IMR-90 (cell line): ENCODE results near the gene TTF1.

Experiments used
- CHD1 ChIP-seq: IDR thresholded peaks from 2 replicates; pipeline ENCODE4 v1.6.1; 2012; ENCODE audit warnings: low read depth, low read length, improper control_type of control experiment
- MAZ ChIP-seq: IDR thresholded peaks from 2 replicates; pipeline ENCODE4 v1.6.1; 2012; ENCODE audit warnings: low read depth, mild to moderate bottlenecking, low read length, improper control_type of control experiment, moderate library complexity, borderline replicate concordance
- TF ChIP-seq, protein P1 (sequence below): conservative IDR thresholded peaks from 2 replicates; pipeline ENCODE4 v1.5.1; 2012; ENCODE audit warnings: mild to moderate bottlenecking, low read depth, low read length, improper control_type of control experiment

DNA sequence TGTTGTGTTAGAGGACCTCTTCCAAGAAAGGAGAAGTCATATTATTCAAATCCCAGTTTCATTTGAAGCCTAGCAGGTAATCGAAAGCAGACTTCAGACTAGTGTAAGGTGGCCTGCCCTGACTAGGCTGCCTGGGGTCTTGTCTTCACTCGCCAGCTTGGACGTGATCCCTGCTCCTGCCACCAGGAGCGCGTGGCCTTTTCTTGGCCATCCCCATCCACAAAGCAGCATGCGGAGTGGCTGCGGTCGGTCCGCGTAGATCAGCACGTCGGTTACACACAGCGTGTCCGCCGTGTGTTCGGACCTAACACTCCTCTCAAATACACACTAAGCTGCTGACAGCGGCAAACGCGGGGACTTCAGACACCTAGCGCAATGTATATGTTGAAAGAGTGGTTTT lies 40.7 kb upstream of the TTF1 start:
- TF ChIP-seq MAZ (no peak), CHD1 (no peak)
- TF ChIP-seq, protein P1, sequence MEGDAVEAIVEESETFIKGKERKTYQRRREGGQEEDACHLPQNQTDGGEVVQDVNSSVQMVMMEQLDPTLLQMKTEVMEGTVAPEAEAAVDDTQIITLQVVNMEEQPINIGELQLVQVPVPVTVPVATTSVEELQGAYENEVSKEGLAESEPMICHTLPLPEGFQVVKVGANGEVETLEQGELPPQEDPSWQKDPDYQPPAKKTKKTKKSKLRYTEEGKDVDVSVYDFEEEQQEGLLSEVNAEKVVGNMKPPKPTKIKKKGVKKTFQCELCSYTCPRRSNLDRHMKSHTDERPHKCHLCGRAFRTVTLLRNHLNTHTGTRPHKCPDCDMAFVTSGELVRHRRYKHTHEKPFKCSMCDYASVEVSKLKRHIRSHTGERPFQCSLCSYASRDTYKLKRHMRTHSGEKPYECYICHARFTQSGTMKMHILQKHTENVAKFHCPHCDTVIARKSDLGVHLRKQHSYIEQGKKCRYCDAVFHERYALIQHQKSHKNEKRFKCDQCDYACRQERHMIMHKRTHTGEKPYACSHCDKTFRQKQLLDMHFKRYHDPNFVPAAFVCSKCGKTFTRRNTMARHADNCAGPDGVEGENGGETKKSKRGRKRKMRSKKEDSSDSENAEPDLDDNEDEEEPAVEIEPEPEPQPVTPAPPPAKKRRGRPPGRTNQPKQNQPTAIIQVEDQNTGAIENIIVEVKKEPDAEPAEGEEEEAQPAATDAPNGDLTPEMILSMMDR, result no peak
